T-helper 22 cell (primary cell): ENCODE results near the gene RNPEP.
"Not testable (repeated sequence)": the region's sequence is repeated elsewhere in the genome, so short reads cannot be mapped to it uniquely, and the experiment has no call there.

Experiments
- DNase-seq: peaks from one replicate; pipeline ENCODE4 v3.0.0-alpha.2; 2020; ENCODE audit warnings: low read depth

Gene RNPEP

GRCh38 chr1:202037706-202038296 lies 55.4 kb downstream of the RNPEP start:
- DNase-seq = no peak

GRCh38 chr1:202038688-202039346 lies 56.4 kb downstream of the RNPEP start:
- DNase-seq = no peak

- DNase-seq = no peak
Observed at GRCh38 chr1:202045705-202046104, 63.3 kb downstream of the RNPEP start.

GRCh38 chr1:202046227-202046626 lies 63.8 kb downstream of the RNPEP start:
- no peak for DNase-seq

GRCh38 chr1:202046748-202047708 lies 64.6 kb downstream of the RNPEP start:
- no peak for DNase-seq

GRCh38 chr1:202047977-202048376 lies 65.5 kb downstream of the RNPEP start:
- DNase-seq = no peak

GRCh38 chr1:202049129-202049528 lies 66.7 kb downstream of the RNPEP start:
- DNase-seq = no peak

GRCh38 chr1:202054094-202054493 lies 71.6 kb downstream of the RNPEP start:
- no peak for DNase-seq

- DNase-seq = not testable (repeated sequence)
Observed at GRCh38 chr1:202054673-202055072, 72.2 kb downstream of the RNPEP start.
